ENCODE results near the gene JUND.

- no peak for TF ChIP-seq POLR2A (IDR thresholded peaks at IDR 0.05; ENCODE audit: low read depth, low read length)
- no peak for TF ChIP-seq POLR2AphosphoS5 (IDR thresholded peaks at IDR 0.05; ENCODE audit: low read depth, low read length)
- TF ChIP-seq TAF1 (IDR thresholded peaks at IDR 0.05; ENCODE audit: borderline replicate concordance, low read depth, low read length): no peak
These were observed 18.2 kb upstream of the JUND start for GRCh38 chr19:18299654-18300053.

Data from GM12892 (cell line).